K562 (cell line): ENCODE data around the gene MMRN1. TPM values are rescaled to one million over a fixed set of nuclear protein-coding genes. Genes with fewer than 3 reads are reported as not detected.

Experiments
- ATAC-seq: fragments of 200-7000 bp; cut with Tn5 transposase; 3 replicates; pipeline ENCODE4 v1.9.1; 2020; ENCODE audit warnings: moderate library complexity
- BruUV-seq: library from RNA; stranded (reverse); fragments of 400-500 nt; replicated peaks from 2 replicates; lab custom pipeline; 2021; lab: Mats Ljungman, UMichigan
- CTCF ChIA-PET: fragments of 300-600 bp; formaldehyde crosslinking; extraction: SDS; loops from one replicate; lab custom pipeline; 2021; ENCODE audit warnings: low intra/inter-chr PET ratio; lab: Yijun Ruan, JAX
- POLR2A ChIA-PET: fragments of 300-600, 350-650 bp; sonication (Branson Sonifier 250); formaldehyde crosslinking; extraction: SDS; loops from one replicate; lab custom pipeline; 2021; ENCODE audit warnings: antibody characterized with exemption, inconsistent platforms; lab: Yijun Ruan, JAX
- DNase-seq, 4 experiments: peaks; one replicate each; pipeline versions ENCODE4 v3.0.0 to v3.0.0-alpha.2; 2011 to 2018; ENCODE audit warnings: low spot score in 3 of 4, mixed read lengths in 3 of 4; ENCODE audit errors: extremely low read depth in 1 of 4
- FAIRE-seq: peaks from 2 replicates; lab custom pipeline; 2011; peaks lifted over from hg19 to GRCh38; lab: Jason Lieb, UNC
- H2AFZ ChIP-seq: 2 replicates; pipeline ENCODE4 v1.6.0; 2011; ENCODE audit warnings: low read depth, low read length, control low read depth, inconsistent platforms
- H3K27ac ChIP-seq: fragments of 200-600 bp; 3 replicates; pipeline ENCODE4 v1.8.0; 2011; ENCODE audit warnings: low read depth, mild to moderate bottlenecking, control low read depth, inconsistent platforms, low read length, moderate library complexity, mixed read lengths; ENCODE audit errors: extremely low read depth
- H3K27me3 ChIP-seq, 2 experiments: fragments of 300-600 bp in 1 of 2; 2 replicates in 1 of 2; 3 replicates in 1 of 2; pipeline versions ENCODE4 v1.6.0 to v1.8.0; 2011; ENCODE audit warnings: inconsistent platforms in 2 of 2, low read length in 2 of 2, mild to moderate bottlenecking in 1 of 2, mixed read lengths in 1 of 2, moderate library complexity in 1 of 2; ENCODE audit not compliant: control insufficient read depth in 2 of 2, insufficient read depth in 2 of 2
- H3K36me3 ChIP-seq: fragments of 300-600 bp; 3 replicates; pipeline ENCODE4 v1.8.0; 2011; ENCODE audit warnings: mild to moderate bottlenecking, low read length, inconsistent platforms; ENCODE audit not compliant: control insufficient read depth, insufficient read depth
- H3K4me1 ChIP-seq, 2 experiments: fragments of 200-600 bp in 1 of 2; replicated peaks in 1 of 2; 2 replicates in 1 of 2; 3 replicates in 1 of 2; pipeline versions ENCODE4 v1.5.1 to v1.8.0; 2011; ENCODE audit warnings: inconsistent platforms in 2 of 2, low read length in 2 of 2, mild to moderate bottlenecking in 1 of 2, mixed read lengths in 1 of 2, moderate library complexity in 1 of 2; ENCODE audit not compliant: control insufficient read depth in 2 of 2, insufficient read depth in 2 of 2
- H3K4me2 ChIP-seq: 2 replicates; pipeline ENCODE4 v1.6.1; 2011; ENCODE audit warnings: low read length, control low read depth, inconsistent platforms, mixed read lengths; ENCODE audit not compliant: insufficient read depth
- H3K4me3 ChIP-seq: fragments of 200-600 bp; sonication (generic), shearing (Covaris generic); 2 replicates; pipeline ENCODE4 v1.5.1; 2016; ENCODE audit warnings: control low read depth, inconsistent platforms
- H3K79me2 ChIP-seq: fragments of 200-600 bp; 3 replicates; pipeline ENCODE4 v1.8.0; 2011; ENCODE audit warnings: low read length, inconsistent platforms; ENCODE audit not compliant: control insufficient read depth, insufficient read depth
- H3K9ac ChIP-seq, 2 experiments: 2 replicates each; pipeline versions ENCODE4 v1.6.0 to v1.6.1; 2011; ENCODE audit warnings: low read depth in 2 of 2, low read length in 2 of 2, control low read depth in 1 of 2, inconsistent platforms in 1 of 2, mild to moderate bottlenecking in 1 of 2, mixed read lengths in 1 of 2; ENCODE audit not compliant: insufficient read depth in 1 of 2
- H3K9me1 ChIP-seq: one replicate; pipeline ENCODE4 v1.6.0; 2011; ENCODE audit warnings: inconsistent platforms, mild to moderate bottlenecking, low read length, moderate library complexity; ENCODE audit not compliant: control insufficient read depth, insufficient read depth
- H3K9me3 ChIP-seq: replicated peaks from 2 replicates; pipeline ENCODE4 v1.5.1; 2011; ENCODE audit warnings: low read depth, low read length, inconsistent platforms; ENCODE audit not compliant: control insufficient read depth, insufficient read depth
- H4K20me1 ChIP-seq: replicated peaks from 2 replicates; pipeline ENCODE4 v1.6.1; 2011; ENCODE audit warnings: low read length, inconsistent platforms, mixed read lengths; ENCODE audit not compliant: control insufficient read depth, insufficient read depth
- ATF7 ChIP-seq: fragments of 450-650 bp; IDR thresholded peaks from 2 replicates; pipeline ENCODE4 v1.7.1; 2014; ENCODE audit warnings: mild to moderate bottlenecking, moderate library complexity
- CC2D1A ChIP-seq: fragments of 450-650 bp; IDR thresholded peaks from 2 replicates; pipeline ENCODE4 v1.6.1; 2017; ENCODE audit warnings: mild to moderate bottlenecking
- EZH2 ChIP-seq: IDR thresholded peaks from 2 replicates; pipeline ENCODE4 v1.6.1; 2012; ENCODE audit warnings: low read depth, mild to moderate bottlenecking, inconsistent platforms, low read length, borderline replicate concordance
- HDAC3 ChIP-seq: fragments of 450-650 bp; IDR thresholded peaks from 2 replicates; pipeline ENCODE4 v1.6.1; 2018; ENCODE audit warnings: borderline replicate concordance, mild to moderate bottlenecking, moderate library complexity; ENCODE audit not compliant: partially characterized antibody
- HNRNPUL1 ChIP-seq: fragments of 200-400 bp; formaldehyde crosslinking; IDR thresholded peaks from 2 replicates; pipeline ENCODE4 v1.6.1; 2017; ENCODE audit warnings: low read length
- IRF2 ChIP-seq: sonication (generic); formaldehyde crosslinking; IDR thresholded peaks from 2 replicates; pipeline ENCODE4 v1.8.1; 2022; ENCODE audit warnings: mild to moderate bottlenecking, missing genetic modification reagents
- KDM1A ChIP-seq, 2 experiments: fragments of 450-650 bp; IDR thresholded peaks; 2 replicates each; pipeline ENCODE4 v1.6.1; 2016; ENCODE audit warnings: mild to moderate bottlenecking in 2 of 2
- POLR2AphosphoS5 ChIP-seq: IDR thresholded peaks from 2 replicates; pipeline ENCODE4 v1.6.1; 2011; ENCODE audit warnings: mild to moderate bottlenecking, low read depth, low read length, moderate library complexity; ENCODE audit not compliant: control insufficient read depth, insufficient read depth
- POLR3A ChIP-seq: IDR thresholded peaks from 2 replicates; pipeline ENCODE4 v1.6.1; 2011; ENCODE audit warnings: borderline replicate concordance, mild to moderate bottlenecking, moderate library complexity; ENCODE audit not compliant: insufficient read length, insufficient read depth; ENCODE audit errors: extremely low read depth
- SIX5 ChIP-seq, 2 experiments: IDR thresholded peaks; 2 replicates each; pipeline ENCODE4 v1.6.1; 2011; ENCODE audit warnings: low read length in 2 of 2, borderline replicate concordance in 1 of 2, low read depth in 1 of 2, mild to moderate bottlenecking in 1 of 2, moderate library complexity in 1 of 2; ENCODE audit not compliant: insufficient read depth in 1 of 2
- ZBTB17 ChIP-seq: fragments of 450-650 bp; formaldehyde crosslinking; IDR thresholded peaks from 2 replicates; pipeline ENCODE4 v1.4.0; 2020; ENCODE audit warnings: mild to moderate bottlenecking
- ZC3H4 ChIP-seq: sonication (generic); formaldehyde crosslinking; IDR thresholded peaks from 2 replicates; pipeline ENCODE4 v1.9.0; 2021; ENCODE audit warnings: missing genetic modification reagents, borderline replicate concordance
- ZNF143 ChIP-seq: sonication (generic); formaldehyde crosslinking; IDR thresholded peaks from 2 replicates; pipeline ENCODE4 v1.9.0; 2022; ENCODE audit warnings: mild to moderate bottlenecking, missing genetic modification reagents
- ZNF212 ChIP-seq: fragments of 450-650 bp; formaldehyde crosslinking; IDR thresholded peaks from 2 replicates; pipeline ENCODE4 v1.4.0; 2020; ENCODE audit warnings: mild to moderate bottlenecking
- ZNF830 ChIP-seq: fragments of 250-450 bp; sonication (Bioruptor Pico); IDR thresholded peaks from 2 replicates; pipeline ENCODE4 v1.5.0; 2021; ENCODE audit warnings: mild to moderate bottlenecking
- WGBS: fragments of 100-300 bp; shearing (Covaris generic); methylation state at CpG from one replicate; pipeline ENCODE4 v1.1.6; 2016; ENCODE audit warnings: low coverage, mixed read lengths; ENCODE audit not compliant: insufficient coverage; ENCODE audit errors: missing lambda C conversion rate; 5-methylcytosine and 5-hydroxymethylcytosine counted together
- in situ Hi-C: fragments of 300-500 bp; cut with MboI; formaldehyde crosslinking; loops from 4 replicates; pipeline ENCODE4 v1.15.0; 2018; ENCODE audit warnings: inconsistent platforms, mixed read lengths
- intact Hi-C: fragments of 100-400 bp; cut with micrococcal nuclease; formaldehyde crosslinking; loops from 2 replicates; pipeline ENCODE4 v1.14.2; 2022
- polyA plus RNA-seq, 8 experiments: library from polyadenylated mRNA; depleted of rRNA in 4 of 8; stranded (reverse) in 5 of 8; unstranded in 3 of 8; fragments of >200 nt; fragmentation: Nextera tagmentation in 2 of 8; fragmentation: Illumina TruSeq in 1 of 8; extraction: Ambion mirVana in 2 of 8; extraction: Trizol in 1 of 8; gene quantifications; 2 replicates each; pipeline versions ENCODE4 v1.2.1 to v1.2.3, GENCODE V29; 2011 to 2014; ENCODE audit warnings: inconsistent platforms in 1 of 8, missing spikeins in 1 of 8
- total RNA-seq, 7 experiments: library from RNA; depleted of rRNA in 6 of 7; stranded (reverse); fragments of >200 nt in 6 of 7; fragmentation: Illumina TruSeq in 2 of 7; extraction: Trizol in 2 of 7; gene quantifications; 2 replicates each; pipeline versions ENCODE4 v1.2.1 to v1.2.3, GENCODE V29; 2011 to 2021; ENCODE audit warnings: low replicate concordance in 1 of 7
- TF ChIP-seq, protein P1 (sequence below): fragments of 450-650 bp; IDR thresholded peaks from 2 replicates; pipeline ENCODE4 v1.6.1; 2016; ENCODE audit warnings: antibody characterized with exemption

The MMRN1 gene
- total and polyA plus RNA-seq, 9 of the 15 experiments (the other 6 are each of a cell fraction or from before 2014, with no cell fraction given): 0.01 to 0.06 (median 0.02) TPM; not detected in 6

DNA sequence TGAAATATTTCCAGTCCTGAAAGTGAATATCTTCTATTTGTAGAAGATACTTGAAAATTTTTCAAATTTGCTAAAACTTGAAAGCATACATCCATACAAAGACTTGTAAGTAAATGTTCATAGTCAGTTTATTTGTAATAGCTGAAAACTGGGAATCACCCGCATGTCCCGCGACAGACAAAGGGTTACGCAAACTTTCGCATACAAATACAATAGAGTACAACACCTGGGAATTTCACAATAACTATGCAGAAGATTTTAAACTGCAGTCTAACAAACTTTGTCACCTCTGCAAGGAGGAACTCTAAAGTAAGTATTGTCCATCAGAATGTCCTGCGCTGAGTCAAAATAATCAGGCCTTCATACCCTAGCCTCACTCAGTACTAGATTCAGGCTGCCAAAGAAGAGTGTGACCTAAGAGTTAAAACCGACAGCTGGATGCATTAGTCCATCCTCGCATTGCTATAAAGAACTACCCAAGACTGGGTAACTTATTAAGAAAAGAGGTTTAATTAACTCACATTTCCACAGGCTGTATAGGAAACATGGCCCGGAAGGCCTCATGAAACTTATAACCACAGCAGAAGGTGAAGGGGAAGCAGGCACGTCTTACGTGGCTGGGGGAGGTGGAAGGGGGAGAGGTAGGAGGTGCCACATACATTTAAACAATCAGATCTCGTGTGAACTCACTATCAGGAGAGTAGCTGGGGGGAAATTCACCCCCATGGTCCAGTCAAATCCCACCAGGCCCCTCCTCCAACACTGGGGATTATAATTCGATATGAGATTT lies 60.4 kb downstream of the MMRN1 start:
- intact Hi-C loops: no loop called here
- ATAC-seq: no peak
- H3K9me1 ChIP-seq: no peaks in the 10 kb centered on the region
- no peaks in the 10 kb centered on the region for H3K36me3 ChIP-seq
- 2% methylated on average over 13 of the region's 13 CpGs for WGBS
- no peak overlapping the region for H3K4me3 ChIP-seq
- no peaks in the 10 kb centered on the region for H3K4me1 ChIP-seq
- in situ Hi-C loops: no loop called here
- no peak overlapping the region for H2AFZ ChIP-seq
- no peaks in the 10 kb centered on the region for H3K9me3 ChIP-seq
- no peak for DNase-seq
- CTCF ChIA-PET: no interaction called here
- H4K20me1 ChIP-seq: no peaks in the 10 kb centered on the region
- no TSS peak for BruUV-seq
- H3K79me2 ChIP-seq: no peaks in the 10 kb centered on the region
- H3K27me3 ChIP-seq: no peaks in the 10 kb centered on the region
- no peak overlapping the region for H3K9ac ChIP-seq
- POLR2A ChIA-PET: no interaction called here
- FAIRE-seq: no peak
- TF ChIP-seq ZNF212 (CRISPR knock-in tag) (no peak), IRF2 (no peak), HDAC3 (no peak), CC2D1A (no peak), POLR2AphosphoS5 (no peak), ZNF143 (CRISPR knock-in tag) (no peak), POLR3A (no peak), ATF7 (no peak), SIX5 (IDR thresholded peaks at IDR 0.05; ENCODE audit: borderline replicate concordance in 1 of 2, insufficient read depth in 1 of 2, low read depth in 1 of 2, low read length in 2 of 2) (no peak), ZNF830 (CRISPR knock-in tag) (no peak), EZH2 (no peak), HNRNPUL1 (no peak), KDM1A (IDR thresholded peaks at IDR 0.05) (no peak), ZC3H4 (CRISPR knock-in tag) (no peak), ZBTB17 (CRISPR knock-in tag) (no peak)
- TF ChIP-seq, protein P1, sequence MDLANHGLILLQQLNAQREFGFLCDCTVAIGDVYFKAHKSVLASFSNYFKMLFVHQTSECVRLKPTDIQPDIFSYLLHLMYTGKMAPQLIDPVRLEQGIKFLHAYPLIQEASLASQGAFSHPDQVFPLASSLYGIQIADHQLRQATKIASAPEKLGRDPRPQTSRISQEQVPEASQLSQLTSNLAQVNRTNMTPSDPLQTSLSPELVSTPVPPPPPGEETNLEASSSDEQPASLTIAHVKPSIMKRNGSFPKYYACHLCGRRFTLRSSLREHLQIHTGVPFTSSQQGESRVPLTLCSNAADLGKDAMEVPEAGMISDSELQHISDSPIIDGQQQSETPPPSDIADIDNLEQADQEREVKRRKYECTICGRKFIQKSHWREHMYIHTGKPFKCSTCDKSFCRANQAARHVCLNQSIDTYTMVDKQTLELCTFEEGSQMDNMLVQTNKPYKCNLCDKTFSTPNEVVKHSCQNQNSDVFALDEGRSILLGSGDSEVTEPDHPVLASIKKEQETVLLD: no peak
- H3K4me2 ChIP-seq: no peak overlapping the region
- H3K27ac ChIP-seq: no peak overlapping the region
